Ovary (tissue), 9 donors: ENCODE results near the gene TLE4. TPM values are rescaled to one million over a fixed set of nuclear protein-coding genes. Genes with fewer than 3 reads are reported as not detected.
"Not testable (repeated sequence)": the region's sequence is repeated elsewhere in the genome, so short reads cannot be mapped to it uniquely, and the experiment has no call there.

Experiments
- DNase-seq, 5 donors: peaks; one replicate each; pipeline ENCODE4 v3.0.0-alpha.2; 2019 to 2020
- H3K27ac ChIP-seq, 2 donors: fragments of 200-600 bp; one replicate each; pipeline versions ENCODE4 v1.5.1 to v1.8.0; 2019 to 2022
- H3K27me3 ChIP-seq: fragments of 200-600 bp; one replicate; pipeline ENCODE4 v1.8.0; 2022
- H3K36me3 ChIP-seq: fragments of 200-600 bp; sonication (generic); one replicate; pipeline ENCODE4 v1.5.1; 2019
- H3K4me1 ChIP-seq: one replicate; pipeline ENCODE4 v1.8.1; 2013; ENCODE audit warnings: mild to moderate bottlenecking, moderate library complexity; ENCODE audit not compliant: insufficient read depth
- H3K4me3 ChIP-seq: fragments of 200-600 bp; sonication (generic); one replicate; pipeline ENCODE4 v1.5.1; 2017
- H3K9me3 ChIP-seq, 2 donors: fragments of 200-600 bp in 1 of 2; sonication (generic) in 1 of 2; one replicate each; pipeline versions ENCODE4 v1.5.1 to v1.8.1; 2013 to 2019; ENCODE audit warnings: mild to moderate bottlenecking in 1 of 2, moderate library complexity in 1 of 2
- EP300 ChIP-seq: sonication (generic); formaldehyde crosslinking; IDR thresholded peaks from one replicate; pipeline ENCODE4 v1.6.1; 2017; ENCODE audit warnings: antibody characterized with exemption
- POLR2A ChIP-seq: fragments of 450-650 bp; IDR thresholded peaks from one replicate; pipeline ENCODE4 v1.6.1; 2017; ENCODE audit warnings: antibody characterized with exemption, mild to moderate bottlenecking, moderate library complexity
- WGBS, 3 donors: extraction: QIAGEN DNeasy Blood & Tissue Kit in 1 of 3; methylation state at CpG; one replicate each; pipeline versions ENCODE4 v1.1.5 to v1.1.7; 2013 to 2017; 5-methylcytosine and 5-hydroxymethylcytosine counted together
- intact Hi-C, 4 donors: fragments of 100-400 bp; cut with DNase I; formaldehyde crosslinking; loops; one replicate each; pipeline versions ENCODE4 v1.11.0 to v1.15.1; 2022 to 2023
- polyA plus RNA-seq, 2 donors: library from polyadenylated mRNA; stranded (reverse); fragments of 200-250 nt in 1 of 2; fragments of 350-450 nt in 1 of 2; fragmentation: Illumina TruSeq in 1 of 2; extraction: RNeasy Lipid Tissue Mini Kit (QIAGEN cat#74804) in 1 of 2; gene quantifications; one replicate each; pipeline ENCODE4 v1.2.3, GENCODE V29; 2013 to 2014
- total RNA-seq, 7 donors: library from RNA; depleted of rRNA in 2 of 7; stranded (reverse); fragments of >200 nt in 2 of 7; fragmentation: NEBNext Ultra II Directional in 3 of 7; extraction: Animal tissue kit (Norgen Biotek cat#: 25700) in 3 of 7; gene quantifications; one replicate each; pipeline versions ENCODE4 v1.1.0 to v1.2.4, GENCODE V29; 2016 to 2023
- TF ChIP-seq, protein P1 (sequence below), 3 donors: fragments of 450-650 bp in 2 of 3; fragments of 200-600 bp in 1 of 3; IDR thresholded peaks; one replicate each; pipeline versions ENCODE4 v1.5.1 to v1.8.0; 2016 to 2022; ENCODE audit warnings: antibody characterized with exemption in 3 of 3, mild to moderate bottlenecking in 1 of 3
- donor health status: DM: no; HTN: no; CAD: no; lungs with moderate emphysema.
- donor health status: DM: no; HTN: no; CAD: no.
- donor health status: Bipolar disorder and iron deficiency.
- donor health status: DM: yes; HTN: yes; CAD: no.
- donor health status: DM: no; HTN: no; CAD: no.
- donor health status: DM: yes; HTN: yes; CAD: no.

TLE4 gene
- total and polyA plus RNA-seq, 9 donors = 34.6 to 67.5 (median 54.6) TPM

DNA sequence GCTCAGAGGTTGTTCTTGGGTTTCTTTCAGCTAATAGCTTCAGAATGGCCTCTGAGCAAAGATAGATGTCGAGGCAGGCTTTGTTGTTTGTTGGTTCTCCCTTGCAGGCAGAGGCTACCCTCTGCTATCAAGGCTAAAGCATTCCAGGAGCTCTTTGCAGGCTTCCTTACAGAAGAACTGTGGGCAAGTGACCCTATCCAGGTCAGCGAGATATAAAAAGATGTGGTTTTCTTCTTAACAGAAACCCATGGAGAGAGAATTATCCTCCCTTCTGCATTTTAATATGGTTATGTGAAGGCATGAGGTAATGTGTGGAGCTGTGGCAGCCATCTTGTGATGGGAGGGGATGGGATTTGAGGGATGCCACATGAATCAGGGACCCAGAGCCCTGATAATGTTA is 67.0 kb downstream of the TLE4 start:
- Histone ChIP-seq H3K4me3 (no peak overlapping the region), H3K36me3 (no peaks in the 10 kb centered on the region), H3K27ac (no peak overlapping the region), H3K9me3 (no peaks in the 10 kb centered on the region), H3K4me1 (no peaks in the 10 kb centered on the region), H3K27me3 (no peaks in the 10 kb centered on the region)
- DNase-seq = no peak
- TF ChIP-seq, protein P1, sequence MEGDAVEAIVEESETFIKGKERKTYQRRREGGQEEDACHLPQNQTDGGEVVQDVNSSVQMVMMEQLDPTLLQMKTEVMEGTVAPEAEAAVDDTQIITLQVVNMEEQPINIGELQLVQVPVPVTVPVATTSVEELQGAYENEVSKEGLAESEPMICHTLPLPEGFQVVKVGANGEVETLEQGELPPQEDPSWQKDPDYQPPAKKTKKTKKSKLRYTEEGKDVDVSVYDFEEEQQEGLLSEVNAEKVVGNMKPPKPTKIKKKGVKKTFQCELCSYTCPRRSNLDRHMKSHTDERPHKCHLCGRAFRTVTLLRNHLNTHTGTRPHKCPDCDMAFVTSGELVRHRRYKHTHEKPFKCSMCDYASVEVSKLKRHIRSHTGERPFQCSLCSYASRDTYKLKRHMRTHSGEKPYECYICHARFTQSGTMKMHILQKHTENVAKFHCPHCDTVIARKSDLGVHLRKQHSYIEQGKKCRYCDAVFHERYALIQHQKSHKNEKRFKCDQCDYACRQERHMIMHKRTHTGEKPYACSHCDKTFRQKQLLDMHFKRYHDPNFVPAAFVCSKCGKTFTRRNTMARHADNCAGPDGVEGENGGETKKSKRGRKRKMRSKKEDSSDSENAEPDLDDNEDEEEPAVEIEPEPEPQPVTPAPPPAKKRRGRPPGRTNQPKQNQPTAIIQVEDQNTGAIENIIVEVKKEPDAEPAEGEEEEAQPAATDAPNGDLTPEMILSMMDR (IDR thresholded peaks at IDR 0.05) = no peak
- no peak for TF ChIP-seq POLR2A
- WGBS, 3 donors = 92 to 94% (median 93%) methylated on average over 2 of the region's 2 CpGs
- intact Hi-C loops = no loop called here

DNA sequence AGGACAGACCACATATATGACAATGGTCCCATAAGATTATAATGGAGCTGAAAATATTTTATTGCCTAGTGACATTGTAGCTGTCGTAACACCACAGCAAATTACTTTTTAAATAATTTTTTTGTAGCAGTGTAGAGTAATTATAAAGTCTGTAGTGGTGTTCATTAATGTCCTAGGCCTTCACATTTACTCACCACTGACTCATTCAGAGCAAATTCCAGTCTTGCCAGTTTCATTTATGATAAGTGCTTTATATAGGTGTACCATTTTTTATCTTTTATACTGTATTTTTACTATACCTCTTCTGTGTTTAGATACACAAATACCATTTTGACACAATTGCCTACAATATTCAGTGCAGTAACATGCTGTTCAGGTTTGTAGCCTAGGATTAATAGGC is 67.6 kb downstream of the TLE4 start:
- Histone ChIP-seq H3K9me3 (no peaks in the 10 kb centered on the region), H3K27me3 (no peaks in the 10 kb centered on the region), H3K4me1 (no peaks in the 10 kb centered on the region), H3K27ac (no peak overlapping the region), H3K36me3 (no peaks in the 10 kb centered on the region), H3K4me3 (no peak overlapping the region)
- TF ChIP-seq, protein P1 (IDR thresholded peaks at IDR 0.05) = no peak
- TF ChIP-seq POLR2A (no peak), EP300 (no peak)
- intact Hi-C loops = no loop called here
- no peak for DNase-seq
- 93 to 100% (median 96%) methylated on average over 1 of the region's 1 CpG for WGBS, 3 donors

DNA sequence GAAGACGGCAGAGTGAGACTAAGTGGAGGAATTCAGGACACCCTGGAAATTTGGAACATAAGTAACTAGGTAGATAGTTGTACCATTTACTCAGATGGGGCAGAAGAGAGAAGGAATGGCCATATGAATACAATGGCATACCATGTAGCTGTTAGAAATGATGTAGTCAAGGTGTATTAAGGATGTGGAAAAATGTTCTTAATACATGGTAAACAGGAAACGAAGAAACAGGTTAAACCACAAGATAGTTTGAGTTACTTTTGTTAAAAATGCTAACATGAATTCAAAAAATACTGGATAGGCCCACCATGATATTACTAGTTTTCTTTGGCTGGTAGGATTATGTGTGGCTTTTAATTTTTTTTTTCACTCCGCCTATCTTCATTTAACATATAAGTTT is 68.3 kb downstream of the TLE4 start:
- H3K27ac ChIP-seq, H3K4me1 ChIP-seq, H3K27me3 ChIP-seq, H3K4me3 ChIP-seq, H3K36me3 ChIP-seq, intact Hi-C loops, H3K9me3 ChIP-seq, DNase-seq: not testable (repeated sequence)
- WGBS, 3 donors = 95 to 98% (median 97%) methylated on average over 3 of the region's 3 CpGs

DNA sequence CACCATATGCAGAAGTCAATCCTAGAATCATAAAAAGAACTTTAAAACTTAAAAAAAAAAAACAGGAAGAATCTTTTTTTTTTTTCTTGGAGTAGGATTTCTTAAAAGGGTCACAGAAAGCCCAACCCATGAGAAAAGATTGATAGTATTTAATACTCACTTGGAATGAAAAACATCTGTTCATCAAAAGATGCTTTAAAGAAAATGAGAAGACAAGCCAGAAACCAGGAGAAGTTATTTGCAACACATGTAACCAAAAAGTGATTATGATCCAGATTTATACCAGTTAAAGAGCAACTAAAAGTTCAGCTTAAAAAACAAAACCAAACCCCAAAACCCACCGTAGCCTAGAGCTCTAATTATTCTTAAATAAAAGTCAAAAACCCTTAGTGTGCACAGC is 69.3 kb downstream of the TLE4 start:
- no peak for DNase-seq
- Histone ChIP-seq H3K4me1 (no peaks in the 10 kb centered on the region), H3K36me3 (no peaks in the 10 kb centered on the region), H3K9me3 (no peaks in the 10 kb centered on the region), H3K27ac (no peak overlapping the region), H3K27me3 (no peaks in the 10 kb centered on the region), H3K4me3 (no peak overlapping the region)
- WGBS, 3 donors = 31 to 43% (median 41%) methylated on average over 1 of the region's 1 CpG
- TF ChIP-seq, protein P1 (IDR thresholded peaks at IDR 0.05) = no peak
- TF ChIP-seq POLR2A = no peak
- intact Hi-C loops = no loop called here

DNA sequence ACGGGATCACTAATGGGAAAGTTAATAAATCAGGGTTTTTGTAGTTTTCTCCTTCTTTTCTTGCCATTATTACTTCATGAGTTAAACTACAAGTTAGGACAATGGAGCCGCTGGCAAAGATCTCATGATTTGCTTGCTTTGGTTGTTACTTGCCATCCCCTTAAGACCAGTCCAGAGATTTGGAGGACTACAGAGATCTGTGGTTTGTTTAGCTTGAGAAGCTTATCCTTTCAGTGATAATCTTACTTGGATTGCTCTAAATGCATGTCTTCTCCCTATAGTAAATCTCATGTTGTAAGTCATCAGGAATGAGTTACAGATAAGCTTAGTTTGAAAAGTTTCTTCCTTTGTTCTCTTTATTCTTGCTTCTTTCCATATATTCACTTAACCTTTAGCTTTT is 70.9 kb downstream of the TLE4 start:
- TF ChIP-seq, protein P1 (IDR thresholded peaks at IDR 0.05) = no peak
- TF ChIP-seq POLR2A (no peak), EP300 (no peak)
- intact Hi-C loops = no loop called here
- H3K27ac ChIP-seq = no peak overlapping the region
- H3K36me3 ChIP-seq = no peaks in the 10 kb centered on the region
- WGBS, 3 donors = 93 to 98% (median 96%) methylated on average over 2 of the region's 2 CpGs
- no peak for DNase-seq
- H3K4me1 ChIP-seq = no peaks in the 10 kb centered on the region
- H3K4me3 ChIP-seq = no peak overlapping the region
- no peaks in the 10 kb centered on the region for H3K9me3 ChIP-seq
- H3K27me3 ChIP-seq = no peaks in the 10 kb centered on the region
